WTC11 (cell line): Measurements from ENCODE around the gene SGPP2. TPM values are rescaled to one million over a fixed set of nuclear protein-coding genes. Genes with fewer than 3 reads are reported as not detected.
A peak's percentile ranks its signal among the peaks of the same experiment; 100 is the strongest.

Experiments used
- ATAC-seq: fragments of 200-7000 bp; cut with Tn5 transposase; 2 replicates; pipeline ENCODE4 v1.10.0; 2021; ENCODE audit warnings: mild to moderate bottlenecking, moderate library complexity
- CTCF ChIA-PET: fragments of 300-600 bp; sonication (Branson Sonifier 250); formaldehyde crosslinking; loops from one replicate; lab custom pipeline; 2021; ENCODE audit warnings: antibody characterized with exemption; lab: Charles Lee
- POLR2A ChIA-PET: fragments of 350-600 bp; sonication (Branson Sonifier 250); formaldehyde crosslinking; loops from one replicate; lab custom pipeline; 2021; ENCODE audit warnings: antibody characterized with exemption; lab: Charles Lee
- DNase-seq: peaks from one replicate; pipeline ENCODE4 v3.0.0; 2021; ENCODE audit warnings: low spot score
- H3K27ac Mint-ChIP-seq: 2 replicates; pipeline ENCODE4 v1.8.0; 2021; ENCODE audit warnings: mixed read lengths
- H3K27me3 Mint-ChIP-seq: 2 replicates; pipeline ENCODE4 v1.8.0; 2021; ENCODE audit warnings: low read depth, mild to moderate bottlenecking, moderate library complexity, mixed read lengths
- H3K36me3 Mint-ChIP-seq: 2 replicates; pipeline ENCODE4 v1.8.0; 2021; ENCODE audit warnings: mixed read lengths
- H3K4me1 Mint-ChIP-seq: 2 replicates; pipeline ENCODE4 v1.8.0; 2022; ENCODE audit warnings: mixed read lengths
- H3K4me3 Mint-ChIP-seq: 2 replicates; pipeline ENCODE4 v1.8.0; 2021; ENCODE audit warnings: mild to moderate bottlenecking, moderate library complexity, mixed read lengths
- H3K9me3 Mint-ChIP-seq: 2 replicates; pipeline ENCODE4 v1.8.0; 2021; ENCODE audit warnings: mixed read lengths
- AFF4 ChIP-seq: sonication (generic); formaldehyde crosslinking; IDR thresholded peaks from 2 replicates; pipeline ENCODE4 v1.8.1; 2023; ENCODE audit warnings: mild to moderate bottlenecking, missing genetic modification reagents, borderline replicate concordance
- ARID4B ChIP-seq: sonication (generic); formaldehyde crosslinking; IDR thresholded peaks from 2 replicates; pipeline ENCODE4 v1.8.0; 2023; ENCODE audit warnings: missing genetic modification reagents, mild to moderate bottlenecking, borderline replicate concordance
- ATF2 ChIP-seq: sonication (generic); formaldehyde crosslinking; IDR thresholded peaks from 2 replicates; pipeline ENCODE4 v1.8.1; 2022; ENCODE audit warnings: low read depth, missing genetic modification reagents, borderline replicate concordance
- CDX4 ChIP-seq: fragments of 250-450 bp; sonication (Bioruptor Pico); IDR thresholded peaks from 2 replicates; pipeline ENCODE4 v1.9.0; 2021; ENCODE audit warnings: moderate library complexity, mild to moderate bottlenecking, inconsistent platforms, borderline replicate concordance
- E2F1 ChIP-seq: sonication (generic); formaldehyde crosslinking; IDR thresholded peaks from 2 replicates; pipeline ENCODE4 v1.8.0; 2022; ENCODE audit warnings: mild to moderate bottlenecking, missing genetic modification reagents
- ELF4 ChIP-seq: sonication (generic); formaldehyde crosslinking; IDR thresholded peaks from 2 replicates; pipeline ENCODE4 v1.8.1; 2022; ENCODE audit warnings: low read depth, mild to moderate bottlenecking, moderate library complexity, missing genetic modification reagents
- EMX1 ChIP-seq: fragments of 250-450 bp; sonication (Bioruptor Pico); IDR thresholded peaks from 2 replicates; pipeline ENCODE4 v1.8.0; 2021; ENCODE audit warnings: mild to moderate bottlenecking
- JUN ChIP-seq: sonication (generic); formaldehyde crosslinking; IDR thresholded peaks from 2 replicates; pipeline ENCODE4 v1.8.0; 2023; ENCODE audit warnings: mild to moderate bottlenecking, missing genetic modification reagents
- STAT6 ChIP-seq: sonication (generic); formaldehyde crosslinking; conservative IDR thresholded peaks from 2 replicates; pipeline ENCODE4 v1.8.1; 2023; ENCODE audit warnings: mild to moderate bottlenecking, low read depth, missing genetic modification reagents, moderate library complexity
- USF1 ChIP-seq: sonication (generic); formaldehyde crosslinking; IDR thresholded peaks from 2 replicates; pipeline ENCODE4 v1.8.0; 2022; ENCODE audit warnings: mild to moderate bottlenecking, missing genetic modification reagents
- ZBTB43 ChIP-seq: sonication (generic); formaldehyde crosslinking; IDR thresholded peaks from 2 replicates; pipeline ENCODE4 v1.8.1; 2023; ENCODE audit warnings: mild to moderate bottlenecking, missing genetic modification reagents
- ZNF232 ChIP-seq: sonication (generic); formaldehyde crosslinking; IDR thresholded peaks from 2 replicates; pipeline ENCODE4 v1.8.0; 2022; ENCODE audit warnings: mild to moderate bottlenecking, missing genetic modification reagents
- ZNF281 ChIP-seq: sonication (generic); formaldehyde crosslinking; IDR thresholded peaks from 2 replicates; pipeline ENCODE4 v1.8.0; 2023; ENCODE audit warnings: mild to moderate bottlenecking, missing genetic modification reagents
- total RNA-seq: library from RNA; stranded (reverse); gene quantifications from 3 replicates; pipeline ENCODE4 v1.2.3, GENCODE V29; 2021

The SGPP2 gene
- total RNA-seq, 1 experiment from 2014 or later: 0.07 TPM

GRCh38 chr2:222408684-222409083 lies 15.7 kb upstream of the SGPP2 start (continued):
- TF ChIP-seq ARID4B (no peak), USF1 (CRISPR knock-in tag) (no peak), ZNF281 (CRISPR knock-in tag) (no peak), ZBTB43 (CRISPR knock-in tag) (no peak), STAT6 (CRISPR knock-in tag) (no peak), JUN (CRISPR knock-in tag) (no peak), ZNF232 (CRISPR knock-in tag) (no peak)

GRCh38 chr2:222410534-222410933 lies 13.8 kb upstream of the SGPP2 start:
- H3K4me1 Mint-ChIP-seq: no peaks in the 10 kb centered on the region; the same call in 1 of the 2 replicates
- DNase-seq (peak; percentile 53), ATAC-seq (peak; percentile 100)
- TF ChIP-seq AFF4 (no peak), EMX1 (CRISPR knock-in tag) (no peak), CDX4 (no peak), E2F1 (CRISPR knock-in tag) (no peak), ELF4 (CRISPR knock-in tag) (no peak), ATF2 (CRISPR knock-in tag) (no peak)

More at GRCh38 chr2:222410534-222410933, 13.8 kb upstream of the SGPP2 start:
- Mint-ChIP-seq H3K9me3 (peaks cover 44% of the 10 kb centered on the region), H3K36me3 (peaks cover 36% of the 10 kb centered on the region), H3K27ac (no peak overlapping the region), H3K4me3 (no peak overlapping the region), H3K27me3 (peaks cover 22% of the 10 kb centered on the region)
- POLR2A ChIA-PET: no interaction called here
- CTCF ChIA-PET: no interaction called here
